ENCODE data around the gene GPT2. TPM values are rescaled to one million over a fixed set of nuclear protein-coding genes. Genes with fewer than 3 reads are reported as not detected.

GPT2 gene
- total RNA-seq, 1 donor from 2014 or later, result 71.2 TPM

- H3K36me3 ChIP-seq (ENCODE audit: control insufficient read depth, insufficient read depth, low read length), result no peaks in the 10 kb centered on the region
Observed at GRCh38 chr16:46898006-46898405, 13.8 kb downstream of the GPT2 start.

GRCh38 chr16:46899443-46900143 is 15.4 kb downstream of the GPT2 start:
- H3K27me3 ChIP-seq (ENCODE audit: control insufficient read depth, insufficient read depth, low read length), result no peaks in the 10 kb centered on the region
- H3K36me3 ChIP-seq (ENCODE audit: control insufficient read depth, insufficient read depth, low read length), result no peaks in the 10 kb centered on the region
- H3K4me3 ChIP-seq (ENCODE audit: low read depth, low read length), result no peak overlapping the region
- DNase-seq (ENCODE audit: low read depth), result no peak
- no peak for TF ChIP-seq CTCF (IDR thresholded peaks at IDR 0.05; ENCODE audit: insufficient read depth, low read length, poor library complexity, severe bottlenecking)

More at GRCh38 chr16:46898006-46898405, 13.8 kb downstream of the GPT2 start:
- TF ChIP-seq CTCF (IDR thresholded peaks at IDR 0.05; ENCODE audit: insufficient read depth, low read length, poor library complexity, severe bottlenecking), result no peak
- H3K27me3 ChIP-seq (ENCODE audit: control insufficient read depth, insufficient read depth, low read length), result no peaks in the 10 kb centered on the region
- no peak overlapping the region for H3K4me3 ChIP-seq (ENCODE audit: low read depth, low read length)
- DNase-seq (ENCODE audit: low read depth), result no peak

GRCh38 chr16:46900455-46901235 is 16.5 kb downstream of the GPT2 start:
- no peaks in the 10 kb centered on the region for H3K36me3 ChIP-seq (ENCODE audit: control insufficient read depth, insufficient read depth, low read length)
- no peak overlapping the region for H3K4me3 ChIP-seq (ENCODE audit: low read depth, low read length)
- H3K27me3 ChIP-seq (ENCODE audit: control insufficient read depth, insufficient read depth, low read length), result no peaks in the 10 kb centered on the region
- TF ChIP-seq CTCF (IDR thresholded peaks at IDR 0.05; ENCODE audit: insufficient read depth, low read length, poor library complexity, severe bottlenecking), result no peak
- DNase-seq (ENCODE audit: low read depth), result no peak

GRCh38 chr16:46901709-46902108 is 17.5 kb downstream of the GPT2 start:
- DNase-seq (ENCODE audit: low read depth), result no peak
- Histone ChIP-seq H3K27me3 (ENCODE audit: control insufficient read depth, insufficient read depth, low read length) (no peaks in the 10 kb centered on the region), H3K4me3 (ENCODE audit: low read depth, low read length) (no peak overlapping the region), H3K36me3 (ENCODE audit: control insufficient read depth, insufficient read depth, low read length) (no peaks in the 10 kb centered on the region)
- TF ChIP-seq CTCF (IDR thresholded peaks at IDR 0.05; ENCODE audit: insufficient read depth, low read length, poor library complexity, severe bottlenecking), result no peak

GRCh38 chr16:46903255-46903905 is 19.2 kb downstream of the GPT2 start:
- H3K36me3 ChIP-seq (ENCODE audit: control insufficient read depth, insufficient read depth, low read length), result no peaks in the 10 kb centered on the region
- TF ChIP-seq CTCF (IDR thresholded peaks at IDR 0.05; ENCODE audit: insufficient read depth, low read length, poor library complexity, severe bottlenecking), result no peak
- DNase-seq (ENCODE audit: low read depth), result no peak
- no peak overlapping the region for H3K4me3 ChIP-seq (ENCODE audit: low read depth, low read length)
- no peaks in the 10 kb centered on the region for H3K27me3 ChIP-seq (ENCODE audit: control insufficient read depth, insufficient read depth, low read length)

Data from kidney epithelial cell (primary cell).